ENCODE measurements around the gene CXXC4.

GRCh38 chr4:104493081-104493831 is 1.4 kb downstream of the CXXC4 start:
- no peak for TF ChIP-seq FOXA3 (CRISPR knock-in tag; IDR thresholded peaks at IDR 0.05)
- TF ChIP-seq, protein P1, sequence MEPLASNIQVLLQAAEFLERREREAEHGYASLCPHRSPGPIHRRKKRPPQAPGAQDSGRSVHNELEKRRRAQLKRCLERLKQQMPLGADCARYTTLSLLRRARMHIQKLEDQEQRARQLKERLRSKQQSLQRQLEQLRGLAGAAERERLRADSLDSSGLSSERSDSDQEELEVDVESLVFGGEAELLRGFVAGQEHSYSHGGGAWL (CRISPR knock-in tag; IDR thresholded peaks at IDR 0.05), result no peak
- no peak for TF ChIP-seq CEBPG (CRISPR knock-in tag; IDR thresholded peaks at IDR 0.05)
- TF ChIP-seq, protein P2, sequence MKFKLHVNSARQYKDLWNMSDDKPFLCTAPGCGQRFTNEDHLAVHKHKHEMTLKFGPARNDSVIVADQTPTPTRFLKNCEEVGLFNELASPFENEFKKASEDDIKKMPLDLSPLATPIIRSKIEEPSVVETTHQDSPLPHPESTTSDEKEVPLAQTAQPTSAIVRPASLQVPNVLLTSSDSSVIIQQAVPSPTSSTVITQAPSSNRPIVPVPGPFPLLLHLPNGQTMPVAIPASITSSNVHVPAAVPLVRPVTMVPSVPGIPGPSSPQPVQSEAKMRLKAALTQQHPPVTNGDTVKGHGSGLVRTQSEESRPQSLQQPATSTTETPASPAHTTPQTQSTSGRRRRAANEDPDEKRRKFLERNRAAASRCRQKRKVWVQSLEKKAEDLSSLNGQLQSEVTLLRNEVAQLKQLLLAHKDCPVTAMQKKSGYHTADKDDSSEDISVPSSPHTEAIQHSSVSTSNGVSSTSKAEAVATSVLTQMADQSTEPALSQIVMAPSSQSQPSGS (CRISPR knock-in tag; IDR thresholded peaks at IDR 0.05), result no peak

Data from HepG2 (cell line).